Vagina (tissue), 2 donors: Measurements from ENCODE around the gene FAM111A. TPM values are rescaled to one million over a fixed set of nuclear protein-coding genes. Genes with fewer than 3 reads are reported as not detected.

Source experiments
- DNase-seq, 2 donors: peaks; one replicate each; pipeline ENCODE4 v3.0.0-alpha.2; 2017; ENCODE audit errors: extremely low spot score in 2 of 2
- H3K27ac ChIP-seq: fragments of 200-600 bp; sonication (generic); one replicate; pipeline ENCODE4 v1.5.1; 2019
- H3K27me3 ChIP-seq: fragments of 200-600 bp; sonication (generic); one replicate; pipeline ENCODE4 v1.5.1; 2019
- H3K36me3 ChIP-seq, 2 donors: fragments of 200-600 bp; sonication (generic); one replicate each; pipeline ENCODE4 v1.5.1; 2017 to 2019
- H3K4me1 ChIP-seq: fragments of 200-600 bp; sonication (generic); one replicate; pipeline ENCODE4 v1.5.1; 2019
- H3K4me3 ChIP-seq, 2 donors: fragments of 200-600 bp; sonication (generic); 1 replicate in 1 of 2; 2 replicates in 1 of 2; pipeline ENCODE4 v1.5.1; 2016 to 2019
- H3K9me3 ChIP-seq: fragments of 200-600 bp; sonication (generic); one replicate; pipeline ENCODE4 v1.5.1; 2019
- POLR2A ChIP-seq, 2 donors: fragments of 450-650 bp; IDR thresholded peaks; one replicate each; pipeline ENCODE4 v1.6.1; 2017; ENCODE audit warnings: antibody characterized with exemption in 2 of 2, mild to moderate bottlenecking in 2 of 2, moderate library complexity in 2 of 2
- POLR2AphosphoS5 ChIP-seq, 2 donors: sonication (generic); formaldehyde crosslinking; IDR thresholded peaks; one replicate each; pipeline ENCODE4 v1.9.0; 2017; ENCODE audit warnings: antibody characterized with exemption in 2 of 2, mild to moderate bottlenecking in 2 of 2, low read depth in 1 of 2; ENCODE audit not compliant: insufficient read depth in 1 of 2
- intact Hi-C: fragments of 100-400 bp; cut with DNase I; formaldehyde crosslinking; loops from one replicate; pipeline ENCODE4 v1.15.1; 2023
- total RNA-seq: library from RNA; depleted of rRNA; stranded (reverse); fragments of >200 nt; gene quantifications from one replicate; pipeline ENCODE4 v1.2.3, GENCODE V29; 2016
- TF ChIP-seq, protein P1 (sequence below), 3 experiments: fragments of 450-650 bp in 2 of 3; fragments of 200-600 bp in 1 of 3; sonication (generic) in 1 of 3; IDR thresholded peaks; one replicate each; pipeline ENCODE4 v1.5.1; 2017 to 2019; ENCODE audit warnings: antibody characterized with exemption in 3 of 3, mild to moderate bottlenecking in 2 of 3, moderate library complexity in 2 of 3

FAM111A gene
- total RNA-seq, 1 donor from 2014 or later, result 51.8 TPM

GRCh38 chr11:59138643-59139042 is 4.0 kb upstream of the FAM111A start:
- intact Hi-C loops, result no loop called here
- Histone ChIP-seq H3K4me1 (peaks cover 3% of the 10 kb centered on the region), H3K27me3 (no peaks in the 10 kb centered on the region), H3K36me3 (no peaks in the 10 kb centered on the region), H3K4me3 (no peak overlapping the region), H3K27ac (no peak overlapping the region), H3K9me3 (no peaks in the 10 kb centered on the region)
- DNase-seq, result no peak
- TF ChIP-seq POLR2AphosphoS5 (IDR thresholded peaks at IDR 0.05; ENCODE audit: insufficient read depth in 1 of 2, low read depth in 1 of 2), result no peak
- no peak for TF ChIP-seq POLR2A (IDR thresholded peaks at IDR 0.05)
- TF ChIP-seq, protein P1, sequence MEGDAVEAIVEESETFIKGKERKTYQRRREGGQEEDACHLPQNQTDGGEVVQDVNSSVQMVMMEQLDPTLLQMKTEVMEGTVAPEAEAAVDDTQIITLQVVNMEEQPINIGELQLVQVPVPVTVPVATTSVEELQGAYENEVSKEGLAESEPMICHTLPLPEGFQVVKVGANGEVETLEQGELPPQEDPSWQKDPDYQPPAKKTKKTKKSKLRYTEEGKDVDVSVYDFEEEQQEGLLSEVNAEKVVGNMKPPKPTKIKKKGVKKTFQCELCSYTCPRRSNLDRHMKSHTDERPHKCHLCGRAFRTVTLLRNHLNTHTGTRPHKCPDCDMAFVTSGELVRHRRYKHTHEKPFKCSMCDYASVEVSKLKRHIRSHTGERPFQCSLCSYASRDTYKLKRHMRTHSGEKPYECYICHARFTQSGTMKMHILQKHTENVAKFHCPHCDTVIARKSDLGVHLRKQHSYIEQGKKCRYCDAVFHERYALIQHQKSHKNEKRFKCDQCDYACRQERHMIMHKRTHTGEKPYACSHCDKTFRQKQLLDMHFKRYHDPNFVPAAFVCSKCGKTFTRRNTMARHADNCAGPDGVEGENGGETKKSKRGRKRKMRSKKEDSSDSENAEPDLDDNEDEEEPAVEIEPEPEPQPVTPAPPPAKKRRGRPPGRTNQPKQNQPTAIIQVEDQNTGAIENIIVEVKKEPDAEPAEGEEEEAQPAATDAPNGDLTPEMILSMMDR (IDR thresholded peaks at IDR 0.05), result no peak

DNA sequence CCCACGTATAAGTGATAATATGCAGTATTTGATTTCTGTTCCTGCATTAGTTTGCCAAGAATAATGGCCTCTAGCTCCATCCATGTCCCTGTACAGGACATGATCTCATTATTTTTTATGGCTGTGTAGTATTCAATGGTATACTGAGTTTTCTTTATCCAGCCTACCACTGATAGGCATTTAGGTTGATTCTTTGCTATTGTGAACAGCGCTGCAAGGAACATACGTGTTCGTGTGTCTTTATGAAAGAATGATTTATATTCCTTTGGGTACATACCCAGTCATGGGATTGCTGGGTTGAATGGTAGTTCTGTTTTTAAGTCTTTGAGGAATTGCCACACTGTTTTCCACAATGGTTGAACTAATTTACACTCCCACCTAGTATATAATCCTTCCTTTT is 1.5 kb upstream of the FAM111A start:
- Histone ChIP-seq H3K4me3 (no peak overlapping the region), H3K36me3 (no peaks in the 10 kb centered on the region), H3K4me1 (peaks cover 16% of the 10 kb centered on the region), H3K9me3 (no peaks in the 10 kb centered on the region), H3K27ac (no peak overlapping the region), H3K27me3 (no peaks in the 10 kb centered on the region)
- no peak for DNase-seq
- TF ChIP-seq POLR2A (IDR thresholded peaks at IDR 0.05) (no peak), POLR2AphosphoS5 (IDR thresholded peaks at IDR 0.05; ENCODE audit: insufficient read depth in 1 of 2, low read depth in 1 of 2) (no peak)
- TF ChIP-seq, protein P1 (IDR thresholded peaks at IDR 0.05), result no peak
- intact Hi-C loops, result loop anchor here (5.0 kb wide), 1 partner anchor 564 kb away; the partner anchor contains the start of genes LPXN and ZFP91

DNA sequence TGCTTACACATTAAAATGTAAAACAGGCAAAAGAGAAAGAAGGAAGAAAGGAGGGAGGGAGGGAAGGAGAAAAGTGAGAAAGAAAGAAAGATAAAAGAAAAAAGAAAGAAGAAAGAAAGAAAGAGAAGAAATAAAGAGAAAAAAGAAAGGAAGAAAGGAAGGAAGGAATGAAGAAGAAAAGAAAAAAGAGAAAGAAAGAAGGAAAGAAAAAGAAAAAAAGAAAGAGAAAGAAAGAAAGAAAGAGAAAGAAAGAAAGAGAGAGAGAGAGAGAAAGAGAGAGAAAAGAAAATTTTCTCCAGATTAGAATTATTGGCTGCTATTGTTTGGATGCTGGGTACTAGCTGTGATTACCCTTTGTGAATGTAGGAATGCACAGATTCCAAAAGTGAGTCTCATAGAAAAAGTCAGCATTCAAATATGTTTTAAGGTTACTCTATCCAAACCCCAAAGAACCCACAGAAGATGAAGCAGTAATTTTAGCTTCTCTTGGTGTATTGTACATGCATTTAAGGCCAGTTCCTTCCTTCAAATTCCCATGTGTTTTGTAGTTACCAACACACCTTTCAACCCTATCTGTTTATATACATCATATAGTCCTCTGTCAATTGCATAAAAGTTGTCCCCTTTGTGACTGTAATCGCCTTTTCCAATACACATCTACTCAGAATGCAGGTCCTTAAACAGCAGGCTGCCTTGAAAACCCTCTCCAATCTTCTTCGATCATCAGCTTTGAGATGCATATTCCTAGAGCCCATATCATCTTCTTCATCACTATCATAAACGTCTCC is 789 bp upstream of the FAM111A start:
- Histone ChIP-seq H3K4me3 (peak overlapping the region; percentile 75 to 79), H3K27ac (peak overlapping the region; percentile 95), H3K36me3 (no peaks in the 10 kb centered on the region), H3K27me3 (no peaks in the 10 kb centered on the region), H3K9me3 (no peaks in the 10 kb centered on the region), H3K4me1 (peaks cover 16% of the 10 kb centered on the region)
- TF ChIP-seq POLR2AphosphoS5 (IDR thresholded peaks at IDR 0.05; ENCODE audit: insufficient read depth in 1 of 2, low read depth in 1 of 2) (no peak), POLR2A (IDR thresholded peaks at IDR 0.05) (no peak)
- TF ChIP-seq, protein P1 (IDR thresholded peaks at IDR 0.05), result no peak
- intact Hi-C loops, result loop anchor here (5.0 kb wide), 1 partner anchor 565 kb away; the partner anchor contains the start of genes LPXN and ZFP91
- no peak for DNase-seq

DNA sequence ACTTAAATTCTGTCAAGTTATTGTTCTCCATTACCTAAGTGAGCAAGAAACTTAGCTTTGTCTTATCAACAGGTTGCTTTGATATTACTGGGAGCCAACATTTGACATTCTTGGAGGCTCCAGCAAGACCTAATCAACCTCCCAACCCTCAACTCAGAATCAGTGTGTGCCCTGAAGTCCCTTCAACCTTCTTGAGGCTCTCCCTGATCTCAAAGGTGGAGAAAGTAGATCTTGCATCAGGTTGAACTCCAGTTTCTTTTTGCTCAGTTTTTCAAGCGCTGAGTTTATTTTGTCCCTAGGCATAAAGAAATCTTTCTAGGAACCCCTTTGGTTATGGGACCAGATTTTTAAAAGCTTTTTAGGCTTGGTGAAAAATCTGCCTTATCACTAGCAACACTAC is 1.4 kb downstream of the FAM111A start:
- H3K4me1 ChIP-seq, result peaks cover 16% of the 10 kb centered on the region
- H3K27ac ChIP-seq, result peak overlapping the region; percentile 95
- peak overlapping the region; percentile 75 to 79 for H3K4me3 ChIP-seq
- no peaks in the 10 kb centered on the region for H3K36me3 ChIP-seq
- intact Hi-C loops, result loop anchor here (5.0 kb wide), 1 partner anchor 567 kb away; the partner anchor contains the start of genes LPXN and ZFP91
- H3K9me3 ChIP-seq, result no peaks in the 10 kb centered on the region
- H3K27me3 ChIP-seq, result no peaks in the 10 kb centered on the region
- TF ChIP-seq, protein P1 (IDR thresholded peaks at IDR 0.05), result no peak
- no peak for DNase-seq
